Spleen (tissue), 7 donors: ENCODE measurements around the gene DCUN1D3.

Source experiments
- POLR2A ChIP-seq, 3 donors: fragments of 450-650 bp; IDR thresholded peaks; one replicate each; pipeline ENCODE4 v1.5.1; 2017; ENCODE audit warnings: antibody characterized with exemption in 3 of 3, mild to moderate bottlenecking in 1 of 3
- TF ChIP-seq, protein P1 (sequence below), 11 experiments: fragments of 200-600 bp in 7 of 11; fragments of 450-650 bp in 4 of 11; sonication (generic) in 4 of 11; IDR thresholded peaks in 8 of 11; conservative IDR thresholded peaks in 3 of 11; 1 replicate in 7 of 11; 2 replicates in 4 of 11; pipeline versions ENCODE4 v1.4.0 to v1.8.0; 2016 to 2021; ENCODE audit warnings: antibody characterized with exemption in 11 of 11, inconsistent platforms in 4 of 11, mild to moderate bottlenecking in 1 of 11
- donor health status: DM: no; HTN: no; CAD: no; lungs with moderate emphysema.
- donor health status: DM: no; HTN: no; CAD: no.
- donor health status: DM: no; HTN: no; CAD: no.

DNA sequence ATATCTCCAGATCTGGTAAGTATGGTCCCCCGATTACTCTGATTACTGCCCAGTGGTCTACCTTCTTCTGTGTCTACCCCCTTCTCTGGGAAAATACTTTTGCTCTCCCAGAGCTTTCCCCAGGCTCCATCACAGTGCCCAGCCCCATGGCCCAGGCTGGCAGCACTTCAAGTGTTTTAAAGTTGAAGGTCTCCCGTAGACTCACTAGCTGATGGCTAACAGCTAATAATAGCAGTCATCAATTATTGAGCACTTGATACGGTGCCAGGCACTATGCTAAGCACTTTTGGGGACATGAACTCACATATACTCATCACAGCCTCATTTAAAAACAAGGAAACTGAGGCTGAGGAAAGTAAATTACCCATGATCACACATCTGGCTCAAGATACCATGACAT lies 33.4 kb downstream of the DCUN1D3 start:
- no peak for TF ChIP-seq POLR2A (IDR thresholded peaks at IDR 0.05)
- TF ChIP-seq, protein P1, sequence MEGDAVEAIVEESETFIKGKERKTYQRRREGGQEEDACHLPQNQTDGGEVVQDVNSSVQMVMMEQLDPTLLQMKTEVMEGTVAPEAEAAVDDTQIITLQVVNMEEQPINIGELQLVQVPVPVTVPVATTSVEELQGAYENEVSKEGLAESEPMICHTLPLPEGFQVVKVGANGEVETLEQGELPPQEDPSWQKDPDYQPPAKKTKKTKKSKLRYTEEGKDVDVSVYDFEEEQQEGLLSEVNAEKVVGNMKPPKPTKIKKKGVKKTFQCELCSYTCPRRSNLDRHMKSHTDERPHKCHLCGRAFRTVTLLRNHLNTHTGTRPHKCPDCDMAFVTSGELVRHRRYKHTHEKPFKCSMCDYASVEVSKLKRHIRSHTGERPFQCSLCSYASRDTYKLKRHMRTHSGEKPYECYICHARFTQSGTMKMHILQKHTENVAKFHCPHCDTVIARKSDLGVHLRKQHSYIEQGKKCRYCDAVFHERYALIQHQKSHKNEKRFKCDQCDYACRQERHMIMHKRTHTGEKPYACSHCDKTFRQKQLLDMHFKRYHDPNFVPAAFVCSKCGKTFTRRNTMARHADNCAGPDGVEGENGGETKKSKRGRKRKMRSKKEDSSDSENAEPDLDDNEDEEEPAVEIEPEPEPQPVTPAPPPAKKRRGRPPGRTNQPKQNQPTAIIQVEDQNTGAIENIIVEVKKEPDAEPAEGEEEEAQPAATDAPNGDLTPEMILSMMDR (IDR thresholded peaks at IDR 0.05 in 8 of 11, conservative IDR thresholded peaks at IDR 0.05 in 3 of 11) = no peak
